ENCODE data around the gene PRICKLE2.

Gene PRICKLE2

DNA sequence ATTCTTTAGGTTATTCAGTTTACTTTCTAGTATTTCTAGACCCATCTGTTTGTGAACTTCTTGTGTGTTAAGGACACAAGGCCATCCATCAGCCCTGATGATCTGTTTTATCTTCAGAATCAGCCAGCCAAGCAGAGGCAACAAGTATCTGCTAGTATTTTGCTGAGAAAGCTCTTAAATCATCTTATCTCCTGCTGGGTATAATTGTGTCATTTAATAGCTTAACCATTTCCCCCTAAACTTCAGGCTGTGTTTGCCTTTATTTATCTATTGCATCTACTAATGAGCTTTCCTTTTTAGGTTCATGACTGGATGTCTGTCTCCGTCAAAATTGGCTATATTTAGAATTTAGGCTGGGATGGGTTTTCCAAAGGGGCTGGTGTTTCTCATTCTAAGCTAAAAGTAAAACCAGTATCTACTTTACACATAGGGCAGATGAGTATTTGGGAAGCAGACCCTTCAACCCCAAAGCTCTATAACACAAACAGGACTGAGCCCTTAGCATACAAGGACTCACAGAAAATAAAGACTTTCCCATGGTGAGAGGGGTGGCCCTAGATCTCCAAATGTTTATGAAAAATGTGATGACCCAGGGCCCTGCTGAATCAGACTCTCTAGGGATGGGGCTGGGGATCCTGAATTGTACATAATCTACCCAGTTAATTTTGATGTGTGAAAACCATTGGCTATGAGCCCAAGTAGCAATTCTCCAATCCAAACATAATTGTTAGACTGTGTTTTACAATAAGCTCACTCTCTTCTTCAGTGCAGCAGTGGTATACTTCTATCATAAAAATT is 136.7 kb downstream of the PRICKLE2 start:
- H3K36me3 ChIP-seq (ENCODE audit: insufficient read depth, low read length): no peaks in the 10 kb centered on the region
- no peak for TF ChIP-seq EZH2 (IDR thresholded peaks at IDR 0.05; ENCODE audit: borderline replicate concordance, low read length)
- TF ChIP-seq, protein P1, sequence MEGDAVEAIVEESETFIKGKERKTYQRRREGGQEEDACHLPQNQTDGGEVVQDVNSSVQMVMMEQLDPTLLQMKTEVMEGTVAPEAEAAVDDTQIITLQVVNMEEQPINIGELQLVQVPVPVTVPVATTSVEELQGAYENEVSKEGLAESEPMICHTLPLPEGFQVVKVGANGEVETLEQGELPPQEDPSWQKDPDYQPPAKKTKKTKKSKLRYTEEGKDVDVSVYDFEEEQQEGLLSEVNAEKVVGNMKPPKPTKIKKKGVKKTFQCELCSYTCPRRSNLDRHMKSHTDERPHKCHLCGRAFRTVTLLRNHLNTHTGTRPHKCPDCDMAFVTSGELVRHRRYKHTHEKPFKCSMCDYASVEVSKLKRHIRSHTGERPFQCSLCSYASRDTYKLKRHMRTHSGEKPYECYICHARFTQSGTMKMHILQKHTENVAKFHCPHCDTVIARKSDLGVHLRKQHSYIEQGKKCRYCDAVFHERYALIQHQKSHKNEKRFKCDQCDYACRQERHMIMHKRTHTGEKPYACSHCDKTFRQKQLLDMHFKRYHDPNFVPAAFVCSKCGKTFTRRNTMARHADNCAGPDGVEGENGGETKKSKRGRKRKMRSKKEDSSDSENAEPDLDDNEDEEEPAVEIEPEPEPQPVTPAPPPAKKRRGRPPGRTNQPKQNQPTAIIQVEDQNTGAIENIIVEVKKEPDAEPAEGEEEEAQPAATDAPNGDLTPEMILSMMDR (IDR thresholded peaks at IDR 0.05; ENCODE audit: low read length): no peak
- no peaks in the 10 kb centered on the region for H3F3A ChIP-seq (ENCODE audit: insufficient read depth, low read length)
- no peaks in the 10 kb centered on the region for H3K79me2 ChIP-seq (ENCODE audit: insufficient read depth, low read length)
- H3K4me3 ChIP-seq (ENCODE audit: low read depth, low read length, poor library complexity, severe bottlenecking): no peak overlapping the region
- no peaks in the 10 kb centered on the region for H4K20me1 ChIP-seq (ENCODE audit: insufficient read depth, low read length)
- no peak overlapping the region for H3K9ac ChIP-seq (ENCODE audit: low read length)
- no peak overlapping the region for H3K4me2 ChIP-seq (ENCODE audit: low read length)
- no peaks in the 10 kb centered on the region for H3K27me3 ChIP-seq (ENCODE audit: insufficient read depth, low read length)
- no peak overlapping the region for H3K27ac ChIP-seq (ENCODE audit: low read depth, low read length, poor library complexity, severe bottlenecking)
- no peak overlapping the region for H2AFZ ChIP-seq (ENCODE audit: low read length)
- no peaks in the 10 kb centered on the region for H3K9me2 ChIP-seq (ENCODE audit: low read depth, low read length)
- no peaks in the 10 kb centered on the region for H3K4me1 ChIP-seq (ENCODE audit: insufficient read depth, low read length, severe bottlenecking)
- H3K9me3 ChIP-seq (ENCODE audit: low read length): no peaks in the 10 kb centered on the region

DNA sequence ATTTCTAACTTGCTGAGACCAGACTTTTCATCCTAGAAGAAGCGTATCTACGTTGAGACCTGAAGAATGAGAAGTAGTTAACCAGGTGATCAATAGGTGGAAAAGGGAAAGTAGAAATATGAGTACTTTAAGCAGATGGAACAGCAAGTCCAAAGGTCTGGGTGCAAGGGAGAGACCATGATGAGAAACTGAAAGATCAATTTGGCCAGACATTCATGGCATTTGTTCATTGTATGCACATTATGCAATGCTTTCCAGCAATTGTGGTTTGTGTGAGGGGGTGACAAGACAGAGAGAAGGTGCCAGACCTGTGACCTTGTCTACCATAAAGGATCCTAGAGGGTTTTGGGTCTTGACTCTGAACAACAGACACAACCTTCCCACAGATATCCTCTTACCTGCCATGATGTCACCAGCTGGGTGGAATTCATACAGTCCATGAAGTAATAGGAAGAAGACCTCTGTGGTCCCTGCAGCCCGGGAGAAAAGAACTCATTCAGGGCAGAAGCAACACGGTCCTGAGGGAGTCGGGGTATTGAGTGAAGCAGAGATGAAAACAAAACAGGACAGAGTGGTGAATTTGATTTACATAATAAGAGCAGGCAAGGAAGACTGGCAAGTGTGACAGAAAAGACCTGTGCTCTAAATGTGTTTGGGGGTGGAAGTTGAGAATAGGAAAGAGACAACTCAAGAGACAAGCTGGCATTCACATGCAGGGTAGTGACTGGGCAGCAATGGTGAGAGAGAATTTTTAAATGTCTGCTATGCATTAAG is 138.6 kb downstream of the PRICKLE2 start:
- Histone ChIP-seq H4K20me1 (ENCODE audit: insufficient read depth, low read length) (no peaks in the 10 kb centered on the region), H3K4me1 (ENCODE audit: insufficient read depth, low read length, severe bottlenecking) (no peaks in the 10 kb centered on the region), H3K9ac (ENCODE audit: low read length) (no peak overlapping the region), H3K27ac (ENCODE audit: low read depth, low read length, poor library complexity, severe bottlenecking) (no peak overlapping the region), H3K36me3 (ENCODE audit: insufficient read depth, low read length) (no peaks in the 10 kb centered on the region), H3K9me3 (ENCODE audit: low read length) (no peaks in the 10 kb centered on the region), H3K4me2 (ENCODE audit: low read length) (no peak overlapping the region), H3F3A (ENCODE audit: insufficient read depth, low read length) (no peaks in the 10 kb centered on the region), H2AFZ (ENCODE audit: low read length) (no peak overlapping the region), H3K4me3 (ENCODE audit: low read depth, low read length, poor library complexity, severe bottlenecking) (no peak overlapping the region), H3K79me2 (ENCODE audit: insufficient read depth, low read length) (no peaks in the 10 kb centered on the region), H3K9me2 (ENCODE audit: low read depth, low read length) (no peaks in the 10 kb centered on the region), H3K27me3 (ENCODE audit: insufficient read depth, low read length) (no peaks in the 10 kb centered on the region)
- TF ChIP-seq, protein P1 (IDR thresholded peaks at IDR 0.05; ENCODE audit: low read length): no peak
- TF ChIP-seq EZH2 (IDR thresholded peaks at IDR 0.05; ENCODE audit: borderline replicate concordance, low read length): no peak

DNA sequence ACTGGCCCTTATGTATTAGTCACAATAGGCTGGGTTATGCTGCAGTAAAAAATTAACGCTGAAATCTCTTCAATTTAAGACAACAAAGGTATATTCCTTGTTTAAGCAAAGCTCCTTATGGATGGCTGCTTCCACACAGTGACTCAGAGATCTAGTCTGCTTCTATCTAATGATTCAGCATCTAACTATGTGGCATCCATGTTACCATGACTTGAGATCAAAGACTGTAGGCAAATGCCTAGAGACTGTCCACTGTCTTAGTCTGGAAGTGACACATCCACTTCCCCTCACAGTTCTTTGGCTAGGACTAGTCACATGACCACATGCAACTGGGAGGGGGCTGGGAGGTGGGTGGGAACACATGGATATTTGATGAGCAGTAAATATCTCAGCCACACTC is 140.6 kb downstream of the PRICKLE2 start:
- H3F3A ChIP-seq (ENCODE audit: insufficient read depth, low read length): no peaks in the 10 kb centered on the region
- H2AFZ ChIP-seq (ENCODE audit: low read length): no peak overlapping the region
- no peaks in the 10 kb centered on the region for H3K9me2 ChIP-seq (ENCODE audit: low read depth, low read length)
- no peaks in the 10 kb centered on the region for H4K20me1 ChIP-seq (ENCODE audit: insufficient read depth, low read length)
- TF ChIP-seq, protein P1 (IDR thresholded peaks at IDR 0.05; ENCODE audit: low read length): no peak
- no peak for TF ChIP-seq EZH2 (IDR thresholded peaks at IDR 0.05; ENCODE audit: borderline replicate concordance, low read length)
- no peak overlapping the region for H3K27ac ChIP-seq (ENCODE audit: low read depth, low read length, poor library complexity, severe bottlenecking)
- no peak overlapping the region for H3K4me3 ChIP-seq (ENCODE audit: low read depth, low read length, poor library complexity, severe bottlenecking)
- no peak overlapping the region for H3K4me2 ChIP-seq (ENCODE audit: low read length)
- H3K4me1 ChIP-seq (ENCODE audit: insufficient read depth, low read length, severe bottlenecking): no peaks in the 10 kb centered on the region
- H3K36me3 ChIP-seq (ENCODE audit: insufficient read depth, low read length): no peaks in the 10 kb centered on the region
- H3K27me3 ChIP-seq (ENCODE audit: insufficient read depth, low read length): no peaks in the 10 kb centered on the region
- H3K9ac ChIP-seq (ENCODE audit: low read length): no peak overlapping the region
- H3K9me3 ChIP-seq (ENCODE audit: low read length): no peaks in the 10 kb centered on the region
- H3K79me2 ChIP-seq (ENCODE audit: insufficient read depth, low read length): no peaks in the 10 kb centered on the region
